K562 (cell line): ENCODE measurements around the gene WWOX. TPM values are rescaled to one million over a fixed set of nuclear protein-coding genes. Genes with fewer than 3 reads are reported as not detected.

Experiments
- ELF1 ChIP-seq: fragments of 200-800 bp; sonication (Bioruptor generic); IDR thresholded peaks from 2 replicates; pipeline ENCODE4 v1.6.1; 2016; ENCODE audit warnings: missing genetic modification characterization, missing compliant biosample characterization
- ETS2 ChIP-seq: IDR thresholded peaks from 2 replicates; pipeline ENCODE4 v1.6.1; 2016; ENCODE audit warnings: borderline replicate concordance, missing genetic modification characterization, mild to moderate bottlenecking, moderate library complexity, missing compliant biosample characterization; ENCODE audit not compliant: poor library complexity, severe bottlenecking
- NFE2 ChIP-seq: IDR thresholded peaks from 2 replicates; pipeline ENCODE4 v1.6.1; 2014; ENCODE audit warnings: antibody characterized with exemption, low read depth
- ZC3H8 ChIP-seq: fragments of 450-650 bp; IDR thresholded peaks from 2 replicates; pipeline ENCODE4 v1.6.1; 2017
- ZNF217 ChIP-seq: sonication (generic); formaldehyde crosslinking; IDR thresholded peaks from 2 replicates; pipeline ENCODE4 v1.8.0; 2022; ENCODE audit warnings: mild to moderate bottlenecking, missing genetic modification reagents
- polyA plus RNA-seq, 8 experiments: library from polyadenylated mRNA; depleted of rRNA in 4 of 8; stranded (reverse) in 5 of 8; unstranded in 3 of 8; fragments of >200 nt; fragmentation: Nextera tagmentation in 2 of 8; fragmentation: Illumina TruSeq in 1 of 8; extraction: Ambion mirVana in 2 of 8; extraction: Trizol in 1 of 8; gene quantifications; 2 replicates each; pipeline versions ENCODE4 v1.2.1 to v1.2.3, GENCODE V29; 2011 to 2014; ENCODE audit warnings: inconsistent platforms in 1 of 8, missing spikeins in 1 of 8
- total RNA-seq, 7 experiments: library from RNA; depleted of rRNA in 6 of 7; stranded (reverse); fragments of >200 nt in 6 of 7; fragmentation: Illumina TruSeq in 2 of 7; extraction: Trizol in 2 of 7; gene quantifications; 2 replicates each; pipeline versions ENCODE4 v1.2.1 to v1.2.3, GENCODE V29; 2011 to 2021; ENCODE audit warnings: low replicate concordance in 1 of 7
- TF ChIP-seq, protein P1 (sequence below), 2 experiments: fragments of 450-650 bp in 1 of 2; sonication (generic) in 1 of 2; formaldehyde crosslinking in 1 of 2; IDR thresholded peaks; 2 replicates each; pipeline versions ENCODE4 v1.7.1 to v1.9.0; 2016 to 2022; ENCODE audit warnings: inconsistent platforms in 1 of 2, mild to moderate bottlenecking in 1 of 2, missing genetic modification reagents in 1 of 2
- TF ChIP-seq, protein P2 (sequence below): fragments of 250-450 bp; sonication (Bioruptor Pico); IDR thresholded peaks from 2 replicates; pipeline ENCODE4 v1.6.1; 2021; ENCODE audit warnings: mild to moderate bottlenecking

Gene WWOX
- total and polyA plus RNA-seq, 9 of the 15 experiments (the other 6 are each of a cell fraction or from before 2014, with no cell fraction given): 1.6 to 22.7 (median 8.1) TPM

DNA sequence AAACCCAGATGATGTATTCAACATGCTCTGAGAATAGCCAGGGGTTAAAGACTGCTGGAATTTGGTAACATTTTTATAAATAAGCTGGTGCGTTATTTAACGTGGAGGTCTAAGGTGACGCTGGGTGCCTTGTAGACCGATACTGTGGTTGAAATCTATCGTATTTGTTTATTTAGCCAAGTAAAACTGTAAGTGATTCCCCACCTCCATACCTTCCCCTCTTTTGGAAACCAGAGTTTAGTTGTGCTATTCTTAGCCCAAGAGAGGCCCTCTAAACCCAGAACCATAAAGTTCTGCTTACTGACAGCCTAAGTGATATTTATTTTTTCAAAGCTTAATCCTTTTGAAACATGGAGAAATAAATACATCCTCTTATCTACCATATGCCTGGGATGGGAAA lies 744.5 kb downstream of the WWOX start (continued):
- TF ChIP-seq ETS2 (no peak), ZC3H8 (no peak), ZNF217 (CRISPR knock-in tag) (no peak), NFE2 (no peak), ELF1 (tag) (no peak)
- TF ChIP-seq, protein P1, sequence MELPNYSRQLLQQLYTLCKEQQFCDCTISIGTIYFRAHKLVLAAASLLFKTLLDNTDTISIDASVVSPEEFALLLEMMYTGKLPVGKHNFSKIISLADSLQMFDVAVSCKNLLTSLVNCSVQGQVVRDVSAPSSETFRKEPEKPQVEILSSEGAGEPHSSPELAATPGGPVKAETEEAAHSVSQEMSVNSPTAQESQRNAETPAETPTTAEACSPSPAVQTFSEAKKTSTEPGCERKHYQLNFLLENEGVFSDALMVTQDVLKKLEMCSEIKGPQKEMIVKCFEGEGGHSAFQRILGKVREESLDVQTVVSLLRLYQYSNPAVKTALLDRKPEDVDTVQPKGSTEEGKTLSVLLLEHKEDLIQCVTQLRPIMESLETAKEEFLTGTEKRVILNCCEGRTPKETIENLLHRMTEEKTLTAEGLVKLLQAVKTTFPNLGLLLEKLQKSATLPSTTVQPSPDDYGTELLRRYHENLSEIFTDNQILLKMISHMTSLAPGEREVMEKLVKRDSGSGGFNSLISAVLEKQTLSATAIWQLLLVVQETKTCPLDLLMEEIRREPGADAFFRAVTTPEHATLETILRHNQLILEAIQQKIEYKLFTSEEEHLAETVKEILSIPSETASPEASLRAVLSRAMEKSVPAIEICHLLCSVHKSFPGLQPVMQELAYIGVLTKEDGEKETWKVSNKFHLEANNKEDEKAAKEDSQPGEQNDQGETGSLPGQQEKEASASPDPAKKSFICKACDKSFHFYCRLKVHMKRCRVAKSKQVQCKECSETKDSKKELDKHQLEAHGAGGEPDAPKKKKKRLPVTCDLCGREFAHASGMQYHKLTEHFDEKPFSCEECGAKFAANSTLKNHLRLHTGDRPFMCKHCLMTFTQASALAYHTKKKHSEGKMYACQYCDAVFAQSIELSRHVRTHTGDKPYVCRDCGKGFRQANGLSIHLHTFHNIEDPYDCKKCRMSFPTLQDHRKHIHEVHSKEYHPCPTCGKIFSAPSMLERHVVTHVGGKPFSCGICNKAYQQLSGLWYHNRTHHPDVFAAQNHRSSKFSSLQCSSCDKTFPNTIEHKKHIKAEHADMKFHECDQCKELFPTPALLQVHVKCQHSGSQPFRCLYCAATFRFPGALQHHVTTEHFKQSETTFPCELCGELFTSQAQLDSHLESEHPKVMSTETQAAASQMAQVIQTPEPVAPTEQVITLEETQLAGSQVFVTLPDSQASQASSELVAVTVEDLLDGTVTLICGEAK (IDR thresholded peaks at IDR 0.05): no peak
- TF ChIP-seq, protein P1 (CRISPR knock-in tag; IDR thresholded peaks at IDR 0.05): no peak
- TF ChIP-seq, protein P2, sequence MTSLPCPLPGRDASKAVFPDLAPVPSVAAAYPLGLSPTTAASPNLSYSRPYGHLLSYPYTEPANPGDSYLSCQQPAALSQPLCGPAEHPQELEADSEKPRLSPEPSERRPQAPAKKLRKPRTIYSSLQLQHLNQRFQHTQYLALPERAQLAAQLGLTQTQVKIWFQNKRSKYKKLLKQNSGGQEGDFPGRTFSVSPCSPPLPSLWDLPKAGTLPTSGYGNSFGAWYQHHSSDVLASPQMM (CRISPR knock-in tag): no peak
- TF ChIP-seq, all 486 proteins: peak for 0
